ENCODE measurements around the gene TMEM245. TPM values are rescaled to one million over a fixed set of nuclear protein-coding genes. Genes with fewer than 3 reads are reported as not detected.
"Not testable (repeated sequence)": the region's sequence is repeated elsewhere in the genome, so short reads cannot be mapped to it uniquely, and the experiment has no call there.

TMEM245 gene
- total RNA-seq, 1 experiment from 2014 or later, result 37.2 TPM

DNA sequence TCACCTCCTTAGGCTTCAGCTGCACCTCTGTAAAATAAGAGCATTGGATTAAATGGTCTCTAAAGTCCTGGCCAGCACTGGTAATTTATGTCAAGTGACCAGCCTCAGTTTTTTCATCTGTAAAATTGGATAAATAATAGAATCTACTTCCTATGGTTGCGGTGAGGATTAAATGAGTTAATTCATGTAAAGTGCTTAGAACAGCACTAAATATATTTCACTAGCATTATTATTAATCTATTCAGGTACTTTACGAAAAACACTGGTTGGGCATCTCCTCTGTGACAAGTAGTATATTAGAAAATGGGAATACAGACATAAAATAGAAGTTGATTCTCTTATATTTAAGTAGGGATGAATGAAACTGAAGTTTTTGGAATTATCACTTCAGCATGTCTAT is 13.8 kb upstream of the TMEM245 start:
- DNase-seq (ENCODE audit: low read depth), result no peak

DNA sequence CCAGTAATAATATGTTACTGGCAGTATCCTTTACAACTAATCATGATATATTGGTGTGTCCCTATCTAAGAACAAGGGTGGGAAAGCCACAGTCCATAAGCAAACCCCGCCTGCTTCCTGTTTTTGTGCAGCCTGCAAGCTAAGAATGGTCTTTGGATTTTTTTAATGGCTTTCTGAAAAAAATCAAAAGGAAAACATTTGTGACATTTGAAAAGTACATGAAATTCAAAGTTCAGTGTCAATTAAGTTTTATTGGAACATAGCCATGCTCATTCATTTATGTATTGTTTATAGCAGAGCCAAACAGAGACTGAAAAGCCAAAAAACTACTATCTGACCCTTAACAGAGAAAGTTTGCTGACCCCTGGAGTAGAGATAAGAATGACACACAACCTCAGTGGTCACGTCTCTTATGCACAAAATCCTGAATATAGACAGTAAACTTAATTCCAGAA is 12.8 kb upstream of the TMEM245 start:
- no peak for DNase-seq (ENCODE audit: low read depth)

DNA sequence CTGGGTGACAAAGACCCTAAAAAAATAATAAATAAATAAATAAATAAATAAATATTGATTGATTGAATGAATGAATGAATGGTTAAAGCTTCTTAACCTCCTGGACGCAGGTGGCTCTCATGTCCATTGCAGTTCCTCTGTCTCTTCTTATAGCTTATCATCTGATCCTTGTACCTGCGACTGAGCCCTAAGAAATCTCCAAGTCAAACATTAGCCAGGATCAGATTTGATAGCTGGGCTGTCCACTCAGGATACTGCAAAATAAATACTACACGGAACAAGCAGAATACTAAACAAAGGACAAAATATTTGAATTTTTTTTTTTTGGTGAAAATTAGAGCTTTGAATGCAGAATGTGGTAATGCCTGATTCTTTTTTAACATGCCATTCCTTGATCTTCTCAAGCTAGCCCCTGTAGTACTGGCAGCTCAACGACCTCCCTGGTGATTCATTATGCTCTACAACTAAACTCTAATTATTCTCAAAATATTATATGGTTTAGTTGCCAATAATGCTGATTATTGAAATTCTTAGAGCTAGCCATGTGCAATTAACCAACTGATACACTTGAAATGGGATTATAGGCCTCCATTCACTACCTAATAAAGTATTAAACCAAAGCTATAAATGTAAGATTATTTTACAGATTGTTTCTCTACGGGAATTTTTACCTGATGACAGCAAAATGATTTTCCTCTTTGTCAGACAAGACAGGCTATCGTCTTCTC is 9.9 kb upstream of the TMEM245 start:
- no peak for DNase-seq (ENCODE audit: low read depth)

GRCh38 chr9:109126671-109127070 is 6.9 kb upstream of the TMEM245 start:
- not testable (repeated sequence) for DNase-seq (ENCODE audit: low read depth)

- DNase-seq (ENCODE audit: low read depth), result no peak
These were observed 4.4 kb upstream of the TMEM245 start for GRCh38 chr9:109124121-109124520.

DNA sequence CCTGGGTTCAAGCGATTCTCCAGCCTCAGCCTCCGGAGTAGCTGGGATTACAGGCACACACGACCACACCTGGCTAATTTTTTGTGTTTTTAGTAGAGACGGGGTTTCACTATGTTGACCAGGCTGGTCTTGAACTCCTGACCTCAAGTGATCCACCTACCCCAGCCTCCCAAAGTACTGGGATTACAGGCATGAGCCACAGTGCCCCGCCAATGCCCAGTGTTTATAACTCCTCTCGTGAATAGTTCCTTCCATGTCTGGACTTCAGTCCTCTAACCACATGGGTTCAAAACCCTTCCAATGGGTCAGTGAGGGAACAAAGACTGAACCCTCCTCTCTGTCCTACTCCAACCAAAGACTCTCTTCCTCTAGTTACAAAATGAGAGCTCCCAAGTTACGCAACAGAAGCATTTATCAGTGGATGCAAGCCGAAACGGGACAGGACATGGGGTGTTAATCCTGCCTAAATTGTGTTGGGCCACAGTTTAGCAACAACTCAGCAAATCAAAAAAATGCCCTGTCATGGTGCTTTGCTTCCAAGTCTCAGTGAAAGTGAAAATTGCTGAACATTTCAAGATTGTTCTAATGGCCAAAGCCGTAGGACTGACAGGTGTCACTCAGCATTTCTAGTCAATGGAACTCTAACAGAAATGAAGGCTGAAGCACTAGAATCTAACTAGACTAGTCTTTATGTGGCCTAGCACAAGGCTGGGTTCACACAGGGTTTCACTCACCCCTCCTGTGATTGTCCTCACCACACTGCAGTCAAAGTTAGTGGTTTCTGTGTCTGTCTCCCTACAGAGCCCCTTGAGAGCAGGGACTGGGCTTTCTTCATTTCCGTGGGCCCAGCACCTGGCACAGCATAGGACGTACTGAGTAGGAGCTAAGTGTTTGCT is 3.2 kb upstream of the TMEM245 start:
- DNase-seq (ENCODE audit: low read depth), result no peak

GRCh38 chr9:109121232-109121796 is 1.6 kb upstream of the TMEM245 start:
- no peak for DNase-seq (ENCODE audit: low read depth)

DNA sequence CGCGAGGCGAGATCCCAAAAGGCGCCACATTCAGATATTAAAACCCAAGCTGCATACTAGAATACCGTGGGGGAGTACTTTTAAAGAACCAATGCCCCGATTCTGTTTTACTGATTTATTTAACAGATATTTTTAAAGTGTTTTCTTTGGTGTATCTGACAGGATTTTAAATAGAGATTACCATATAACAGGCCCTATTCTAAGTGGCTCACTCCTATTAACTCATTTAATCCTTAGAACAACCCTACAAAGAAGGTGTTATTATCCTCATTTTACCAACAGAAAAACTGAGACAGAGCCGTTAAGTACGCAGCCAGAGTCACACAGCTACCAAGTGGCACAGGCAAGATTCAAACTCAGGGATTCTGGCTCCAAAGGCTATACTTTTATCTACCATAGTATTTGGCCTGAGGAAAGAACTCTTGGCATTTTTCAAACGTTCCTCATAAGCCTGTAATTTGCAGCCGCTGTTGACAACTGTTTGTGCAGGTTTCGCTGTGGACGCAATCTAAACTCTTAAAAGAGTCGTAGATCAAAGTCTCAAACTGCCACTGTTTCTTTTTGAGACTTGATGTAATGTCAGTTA is 550 bp upstream of the TMEM245 start:
- no peak for DNase-seq (ENCODE audit: low read depth)

DNA sequence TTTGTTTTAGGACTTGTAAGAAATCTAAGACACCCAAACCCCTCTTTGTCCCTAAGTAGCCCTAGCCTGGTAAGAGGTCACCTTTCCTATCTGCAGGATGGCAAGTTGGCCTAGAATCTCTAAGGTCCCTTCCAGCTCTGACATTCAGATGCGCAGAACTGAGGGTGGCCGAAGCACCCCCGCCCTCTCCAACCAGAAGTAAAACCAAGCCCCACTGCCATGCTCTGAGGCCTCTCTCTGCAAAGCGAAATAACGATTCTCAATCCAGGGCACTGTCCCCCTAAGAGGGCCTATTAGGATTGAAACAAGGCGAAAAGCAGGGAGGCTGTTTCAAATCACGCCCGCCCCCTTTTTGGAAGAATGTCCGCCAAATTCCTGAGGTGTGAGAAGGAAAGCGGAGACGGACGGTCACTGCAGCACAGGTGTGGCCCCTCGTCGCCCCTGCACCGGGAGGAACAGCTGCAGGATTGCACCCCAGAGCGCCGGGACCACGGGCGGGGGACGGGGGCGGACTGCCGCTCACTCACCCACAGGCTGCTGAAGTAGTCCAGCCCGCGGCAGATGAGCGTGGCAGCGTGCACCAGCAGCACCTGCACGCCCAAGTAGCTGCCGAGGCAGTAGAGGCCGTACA is 824 bp downstream of the TMEM245 start:
- DNase-seq (ENCODE audit: low read depth), result peak; percentile 17

GRCh38 chr9:109117856-109118807 is 1.6 kb downstream of the TMEM245 start:
- DNase-seq (ENCODE audit: low read depth), result peak; percentile 81

DNA sequence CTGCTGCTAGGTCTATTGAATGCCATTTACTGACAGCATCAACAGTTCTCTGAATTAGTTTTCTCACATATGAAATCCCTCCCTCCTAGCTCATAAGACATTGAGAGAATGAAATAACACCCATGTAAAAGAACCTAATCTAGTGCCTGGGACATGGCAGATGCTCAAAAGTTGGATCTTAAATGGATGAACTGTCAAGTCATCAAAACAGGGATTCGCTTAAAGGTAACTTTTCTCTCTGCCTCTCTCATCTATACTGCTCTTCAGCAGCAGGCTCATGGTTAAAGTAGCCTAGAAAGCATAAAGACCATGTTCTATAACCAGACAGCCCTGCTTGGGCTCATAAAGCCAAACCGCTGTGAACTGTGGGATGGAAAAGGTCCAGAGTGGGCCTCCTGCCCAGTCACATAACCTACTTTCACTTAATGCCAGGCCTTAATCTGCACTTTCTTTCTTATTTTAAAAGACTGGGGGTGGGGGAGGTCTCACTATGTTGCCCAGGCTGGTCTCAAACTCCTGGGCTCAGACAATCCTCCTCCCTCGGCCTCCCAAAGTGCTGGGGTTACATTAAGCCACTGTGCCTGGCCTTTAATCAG is 3.7 kb downstream of the TMEM245 start:
- DNase-seq (ENCODE audit: low read depth), result no peak

- no peak for DNase-seq (ENCODE audit: low read depth)
These were observed 5.1 kb downstream of the TMEM245 start for GRCh38 chr9:109114670-109115069.

GRCh38 chr9:109113892-109114609 is 5.7 kb downstream of the TMEM245 start:
- DNase-seq (ENCODE audit: low read depth), result no peak

GRCh38 chr9:109113254-109113653 is 6.5 kb downstream of the TMEM245 start:
- no peak for DNase-seq (ENCODE audit: low read depth)

DNA sequence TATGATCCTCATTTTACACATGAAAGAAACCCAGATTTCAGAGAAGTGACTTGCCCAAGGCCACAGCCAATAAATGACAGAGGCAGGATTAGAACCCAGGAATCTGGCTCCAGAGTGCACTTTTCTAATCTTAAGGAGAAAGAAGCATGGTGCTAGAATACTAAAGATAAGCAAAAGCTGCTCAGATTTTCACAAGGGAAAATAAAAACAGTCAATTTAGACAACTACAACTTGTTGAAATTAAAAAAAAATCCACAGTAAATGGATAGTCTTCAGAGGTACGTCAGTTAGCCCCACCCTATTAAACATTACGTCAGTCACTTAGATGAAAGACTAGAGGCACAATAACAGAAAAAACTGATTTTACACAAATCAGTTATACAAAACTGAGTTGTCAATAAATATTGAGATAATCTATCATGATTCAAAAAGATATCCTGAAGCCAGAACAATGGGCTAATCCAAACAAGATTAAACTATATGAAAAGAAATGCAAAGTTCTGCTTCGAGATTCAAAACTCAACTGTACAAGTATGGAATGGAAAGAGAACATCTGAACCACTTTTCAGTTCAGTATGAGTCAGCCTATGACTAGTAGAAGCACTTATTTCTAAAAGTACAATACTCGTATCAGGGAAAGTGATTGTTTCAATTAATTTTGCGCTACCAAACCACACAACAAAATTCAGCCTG is 9.3 kb downstream of the TMEM245 start:
- DNase-seq (ENCODE audit: low read depth), result peak; percentile 82

DNA sequence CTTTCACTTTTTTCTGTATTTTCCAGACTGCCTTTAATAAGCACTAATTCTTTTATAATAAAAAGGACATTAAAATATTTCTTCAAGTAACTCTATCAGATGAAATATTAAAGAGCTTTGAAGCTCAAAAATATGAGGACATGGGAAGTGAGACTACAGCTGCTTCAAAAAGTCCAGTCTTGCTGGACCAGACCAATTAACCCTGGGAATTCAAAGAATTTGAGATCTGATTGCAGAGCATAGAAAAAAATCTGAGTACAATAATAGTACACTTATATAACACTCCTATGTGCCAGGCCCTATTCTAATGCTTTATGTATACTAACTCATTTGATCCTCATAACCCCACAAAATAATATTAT is 9.8 kb downstream of the TMEM245 start:
- peak; percentile 3 for DNase-seq (ENCODE audit: low read depth)

DNA sequence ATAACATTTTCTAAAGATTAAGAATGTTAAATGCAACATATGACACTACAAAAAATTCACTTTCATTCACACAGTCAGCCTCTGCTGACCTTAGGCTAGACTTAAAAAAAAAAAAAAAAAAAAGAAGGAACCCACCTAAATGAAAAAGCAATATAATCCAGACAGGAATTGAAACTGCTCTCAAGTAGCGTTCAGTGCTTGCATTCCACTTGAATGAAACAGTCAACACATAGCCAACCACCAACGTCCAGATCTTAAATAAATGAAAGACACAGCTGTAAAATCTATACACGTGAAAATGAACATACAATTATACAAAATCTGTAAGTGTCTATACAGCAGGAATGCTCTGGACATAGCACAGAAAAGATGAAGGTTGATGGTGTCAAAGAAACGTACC is 11.4 kb downstream of the TMEM245 start:
- peak; percentile 69 for DNase-seq (ENCODE audit: low read depth)
